Activated T-cell treated with anti-CD3 and anti-CD28 coated beads, Interleukin-2, amount 50 U/mL, for 24 hours (primary cell): ENCODE measurements around the gene HADH.
"Not testable (repeated sequence)": the region's sequence is repeated elsewhere in the genome, so short reads cannot be mapped to it uniquely, and the experiment has no call there.

ENCODE experiments used
- DNase-seq: peaks from one replicate; pipeline ENCODE4 v3.0.0-alpha.2; 2020
- H3K27ac Mint-ChIP-seq: 2 replicates; pipeline ENCODE4 v1.8.0; 2020; ENCODE audit warnings: mild to moderate bottlenecking, mixed read lengths
- H3K27me3 Mint-ChIP-seq: 2 replicates; pipeline ENCODE4 v1.8.0; 2020; ENCODE audit warnings: mixed read lengths
- H3K36me3 Mint-ChIP-seq: 2 replicates; pipeline ENCODE4 v1.8.0; 2020; ENCODE audit warnings: low read depth, mixed read lengths
- H3K4me1 Mint-ChIP-seq: 2 replicates; pipeline ENCODE4 v1.8.0; 2020; ENCODE audit warnings: low read depth, mixed read lengths
- H3K4me3 Mint-ChIP-seq: 2 replicates; pipeline ENCODE4 v1.8.0; 2020; ENCODE audit warnings: mild to moderate bottlenecking, moderate library complexity, mixed read lengths
- H3K9me3 Mint-ChIP-seq: 2 replicates; pipeline ENCODE4 v1.8.0; 2020; ENCODE audit warnings: mixed read lengths

The HADH gene

GRCh38 chr4:107989537-107990386 is at the start of gene HADH:
TSS of gene HADH (plus strand) at chr4:107989889. CDS start at chr4:107989933, 44 bp downstream.
- peak; percentile 95 for DNase-seq
- peak within 1 kb of the TSS; percentile 91 for H3K27ac Mint-ChIP-seq
- H3K27me3 Mint-ChIP-seq = no peaks in the 10 kb centered on the region
- H3K36me3 Mint-ChIP-seq = peaks cover 19% of the 10 kb centered on the region
- H3K4me3 Mint-ChIP-seq = peak within 1 kb of the TSS; percentile 96
- peaks cover 51% of the 10 kb centered on the region for H3K4me1 Mint-ChIP-seq
- H3K9me3 Mint-ChIP-seq = no peaks in the 10 kb centered on the region

GRCh38 chr4:107945809-107946208 is 43.9 kb upstream of the HADH start:
- no peak overlapping the region for H3K27ac Mint-ChIP-seq
- H3K4me3 Mint-ChIP-seq = no peak overlapping the region
- H3K4me1 Mint-ChIP-seq = no peaks in the 10 kb centered on the region
- H3K9me3 Mint-ChIP-seq = no peaks in the 10 kb centered on the region
- no peaks in the 10 kb centered on the region for H3K27me3 Mint-ChIP-seq
- DNase-seq = no peak
- peaks cover 35% of the 10 kb centered on the region for H3K36me3 Mint-ChIP-seq

GRCh38 chr4:107950746-107951540 is 38.7 kb upstream of the HADH start:
- no peaks in the 10 kb centered on the region for H3K4me1 Mint-ChIP-seq
- DNase-seq = no peak
- no peak overlapping the region for H3K27ac Mint-ChIP-seq
- H3K36me3 Mint-ChIP-seq = peaks cover 34% of the 10 kb centered on the region
- H3K27me3 Mint-ChIP-seq = no peaks in the 10 kb centered on the region
- peaks cover 3% of the 10 kb centered on the region for H3K9me3 Mint-ChIP-seq
- no peak overlapping the region for H3K4me3 Mint-ChIP-seq

- Mint-ChIP-seq H3K36me3 (peaks cover 39% of the 10 kb centered on the region), H3K9me3 (peaks cover 9% of the 10 kb centered on the region), H3K4me1 (no peaks in the 10 kb centered on the region), H3K4me3 (no peak overlapping the region), H3K27me3 (no peaks in the 10 kb centered on the region), H3K27ac (no peak overlapping the region)
- no peak for DNase-seq
Measured at GRCh38 chr4:107951551-107951950, 38.1 kb upstream of the HADH start.

- no peak for DNase-seq
- H3K36me3 Mint-ChIP-seq = peaks cover 10% of the 10 kb centered on the region
- H3K27ac Mint-ChIP-seq = no peak overlapping the region
- H3K4me3 Mint-ChIP-seq = no peak overlapping the region
- peaks cover 15% of the 10 kb centered on the region for H3K9me3 Mint-ChIP-seq
- no peaks in the 10 kb centered on the region for H3K4me1 Mint-ChIP-seq
- peaks cover 4% of the 10 kb centered on the region for H3K27me3 Mint-ChIP-seq
Measured at GRCh38 chr4:107956011-107956410, 33.7 kb upstream of the HADH start.

DNA sequence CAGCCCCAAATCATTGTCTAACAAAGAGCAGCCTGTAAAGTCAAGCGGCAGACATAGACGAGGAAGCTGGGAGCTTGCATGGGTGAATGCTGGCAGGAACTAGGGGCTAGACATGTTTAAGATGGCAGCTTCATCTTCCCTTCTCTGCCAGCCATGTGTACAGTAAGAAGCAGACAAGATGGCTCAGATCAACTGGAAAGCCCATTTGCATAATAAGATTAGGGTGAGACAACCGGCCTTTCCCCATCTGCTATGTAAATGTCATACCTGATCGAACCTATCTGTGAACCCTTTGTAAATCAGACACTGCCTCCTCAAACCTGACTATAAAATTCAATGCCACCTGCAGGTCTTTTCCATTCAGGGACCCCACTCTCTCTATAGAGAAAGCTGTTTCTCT is 22.8 kb upstream of the HADH start:
- DNase-seq = no peak
- no peak overlapping the region for H3K4me3 Mint-ChIP-seq
- no peaks in the 10 kb centered on the region for H3K4me1 Mint-ChIP-seq
- no peaks in the 10 kb centered on the region for H3K27me3 Mint-ChIP-seq
- no peaks in the 10 kb centered on the region for H3K36me3 Mint-ChIP-seq
- H3K9me3 Mint-ChIP-seq = peaks cover 3% of the 10 kb centered on the region
- H3K27ac Mint-ChIP-seq = no peak overlapping the region

DNA sequence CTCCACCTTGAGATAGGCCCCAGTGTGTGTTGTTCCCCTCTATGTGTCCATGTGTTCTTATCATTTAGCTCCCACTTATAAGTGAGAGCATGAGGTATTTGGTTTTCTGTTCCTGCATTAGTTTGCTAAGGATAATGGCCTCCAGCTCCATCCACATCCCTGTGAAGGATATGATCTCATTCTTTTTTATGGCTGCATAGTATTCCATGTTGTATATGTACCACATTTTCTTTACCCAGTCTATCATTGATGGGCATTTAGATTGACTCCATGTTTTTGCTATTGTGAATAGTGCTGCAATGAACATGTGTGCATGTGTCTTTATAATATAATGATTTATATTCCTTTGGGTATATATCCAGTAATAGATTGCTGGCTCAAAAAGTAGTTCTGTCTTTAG is 22.2 kb upstream of the HADH start:
- DNase-seq, H3K36me3 Mint-ChIP-seq, H3K27me3 Mint-ChIP-seq, H3K9me3 Mint-ChIP-seq, H3K4me3 Mint-ChIP-seq, H3K4me1 Mint-ChIP-seq, H3K27ac Mint-ChIP-seq: not testable (repeated sequence)

DNA sequence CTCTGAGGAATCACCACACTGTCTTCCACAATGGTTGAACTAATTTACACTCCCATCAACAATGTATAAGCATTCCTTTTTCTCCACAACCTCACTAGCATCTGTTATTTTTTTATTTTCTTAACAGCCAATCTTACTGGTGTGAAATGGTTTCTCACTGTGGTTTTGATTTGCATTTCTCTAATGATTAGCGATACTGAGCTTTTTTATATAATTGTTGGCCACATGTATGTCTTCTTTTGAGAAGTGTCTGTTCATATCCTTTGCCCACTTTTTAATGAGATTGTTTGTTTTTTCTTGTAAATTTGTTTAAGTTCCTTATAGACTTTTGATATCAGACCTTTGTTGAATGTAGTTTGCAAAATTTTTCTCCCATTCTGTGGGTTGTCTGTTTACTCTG is 21.8 kb upstream of the HADH start:
- H3K36me3 Mint-ChIP-seq, H3K4me3 Mint-ChIP-seq, H3K27me3 Mint-ChIP-seq, DNase-seq, H3K4me1 Mint-ChIP-seq, H3K27ac Mint-ChIP-seq, H3K9me3 Mint-ChIP-seq: not testable (repeated sequence)

GRCh38 chr4:107970063-107970798 is 19.5 kb upstream of the HADH start:
- Mint-ChIP-seq H3K4me3 (no peak overlapping the region), H3K27ac (no peak overlapping the region), H3K4me1 (peaks cover 1% of the 10 kb centered on the region), H3K36me3 (no peaks in the 10 kb centered on the region), H3K27me3 (no peaks in the 10 kb centered on the region), H3K9me3 (peaks cover 3% of the 10 kb centered on the region)
- no peak for DNase-seq

GRCh38 chr4:107972605-107973004 is 17.1 kb upstream of the HADH start:
- no peak for DNase-seq
- Mint-ChIP-seq H3K9me3 (no peaks in the 10 kb centered on the region), H3K4me1 (peaks cover 1% of the 10 kb centered on the region), H3K27ac (no peak overlapping the region), H3K4me3 (no peak overlapping the region), H3K36me3 (no peaks in the 10 kb centered on the region), H3K27me3 (no peaks in the 10 kb centered on the region)

- H3K27ac Mint-ChIP-seq = no peak overlapping the region
- DNase-seq = no peak
- H3K4me1 Mint-ChIP-seq = peaks cover 1% of the 10 kb centered on the region
- H3K4me3 Mint-ChIP-seq = no peak overlapping the region
- no peaks in the 10 kb centered on the region for H3K27me3 Mint-ChIP-seq
- no peaks in the 10 kb centered on the region for H3K9me3 Mint-ChIP-seq
- H3K36me3 Mint-ChIP-seq = no peaks in the 10 kb centered on the region
Measured at GRCh38 chr4:107974523-107974922, 15.2 kb upstream of the HADH start.

DNA sequence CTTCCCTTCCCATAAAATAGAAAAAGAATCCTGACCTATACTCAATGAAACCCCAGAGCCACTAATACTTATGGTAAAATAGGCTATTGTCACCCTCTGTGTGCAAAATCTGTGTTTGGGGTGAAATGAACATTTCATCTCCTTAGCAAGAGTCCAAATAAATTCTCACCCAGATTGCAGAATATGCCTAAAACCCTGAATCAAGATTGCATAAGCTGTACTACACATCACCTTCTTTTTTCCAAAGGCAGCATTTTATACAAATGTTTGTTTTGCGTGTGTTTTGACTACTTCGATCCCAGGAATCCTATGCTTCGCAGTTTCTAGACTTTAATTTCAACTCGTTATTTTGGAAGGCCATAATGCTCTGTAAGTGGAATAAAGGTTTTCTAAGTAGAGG is 12.2 kb upstream of the HADH start:
- no peak overlapping the region for H3K27ac Mint-ChIP-seq
- no peaks in the 10 kb centered on the region for H3K27me3 Mint-ChIP-seq
- peaks cover 2% of the 10 kb centered on the region for H3K36me3 Mint-ChIP-seq
- no peak for DNase-seq
- no peak overlapping the region for H3K4me3 Mint-ChIP-seq
- peaks cover 5% of the 10 kb centered on the region for H3K4me1 Mint-ChIP-seq
- peaks cover 4% of the 10 kb centered on the region for H3K9me3 Mint-ChIP-seq

DNA sequence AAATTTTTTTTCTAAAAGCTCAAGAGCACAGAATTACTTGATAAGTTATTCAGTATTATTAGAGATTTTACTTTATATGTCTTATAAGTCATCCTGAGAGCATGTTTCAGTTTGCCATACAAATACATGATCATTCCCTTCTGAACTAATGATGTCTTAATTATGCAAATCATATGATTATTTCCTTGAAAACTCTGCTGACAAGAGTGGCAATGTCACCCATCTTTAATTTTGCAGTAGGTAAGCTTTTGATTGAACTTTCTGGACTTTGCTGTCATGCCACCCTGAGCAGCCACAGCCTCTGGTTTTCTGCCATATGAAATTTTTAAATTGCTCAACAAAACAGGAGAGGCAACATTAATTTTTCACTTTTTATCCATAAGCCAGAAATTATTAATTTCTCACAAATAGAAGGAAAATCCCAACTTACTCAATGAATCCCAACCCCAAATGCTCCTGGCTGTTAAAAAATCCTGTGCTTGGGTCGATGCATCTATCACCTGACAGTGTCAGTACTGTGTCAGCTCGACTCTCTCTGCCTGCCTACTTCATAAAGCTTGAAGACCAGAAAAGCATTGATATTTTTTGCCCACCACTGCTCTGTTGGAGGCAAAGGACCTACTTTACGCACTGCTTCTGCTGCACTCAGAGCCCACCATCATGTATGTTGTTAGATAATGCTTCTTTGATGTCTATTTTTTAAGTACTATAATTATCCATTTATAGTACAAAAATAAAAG is 11.6 kb upstream of the HADH start:
- H3K27ac Mint-ChIP-seq = no peak overlapping the region
- no peak overlapping the region for H3K4me3 Mint-ChIP-seq
- peaks cover 4% of the 10 kb centered on the region for H3K9me3 Mint-ChIP-seq
- H3K4me1 Mint-ChIP-seq = peaks cover 5% of the 10 kb centered on the region
- DNase-seq = no peak
- H3K27me3 Mint-ChIP-seq = no peaks in the 10 kb centered on the region
- peaks cover 2% of the 10 kb centered on the region for H3K36me3 Mint-ChIP-seq
